Measurements from ENCODE around the gene RNF6. TPM values are rescaled to one million over a fixed set of nuclear protein-coding genes. Genes with fewer than 3 reads are reported as not detected.

Gene RNF6
- total and polyA plus RNA-seq, 10 of the 15 experiments (the other 5 are each of a cell fraction or from before 2014, with no cell fraction given): 19.0 to 54.0 (median 33.8) TPM

DNA sequence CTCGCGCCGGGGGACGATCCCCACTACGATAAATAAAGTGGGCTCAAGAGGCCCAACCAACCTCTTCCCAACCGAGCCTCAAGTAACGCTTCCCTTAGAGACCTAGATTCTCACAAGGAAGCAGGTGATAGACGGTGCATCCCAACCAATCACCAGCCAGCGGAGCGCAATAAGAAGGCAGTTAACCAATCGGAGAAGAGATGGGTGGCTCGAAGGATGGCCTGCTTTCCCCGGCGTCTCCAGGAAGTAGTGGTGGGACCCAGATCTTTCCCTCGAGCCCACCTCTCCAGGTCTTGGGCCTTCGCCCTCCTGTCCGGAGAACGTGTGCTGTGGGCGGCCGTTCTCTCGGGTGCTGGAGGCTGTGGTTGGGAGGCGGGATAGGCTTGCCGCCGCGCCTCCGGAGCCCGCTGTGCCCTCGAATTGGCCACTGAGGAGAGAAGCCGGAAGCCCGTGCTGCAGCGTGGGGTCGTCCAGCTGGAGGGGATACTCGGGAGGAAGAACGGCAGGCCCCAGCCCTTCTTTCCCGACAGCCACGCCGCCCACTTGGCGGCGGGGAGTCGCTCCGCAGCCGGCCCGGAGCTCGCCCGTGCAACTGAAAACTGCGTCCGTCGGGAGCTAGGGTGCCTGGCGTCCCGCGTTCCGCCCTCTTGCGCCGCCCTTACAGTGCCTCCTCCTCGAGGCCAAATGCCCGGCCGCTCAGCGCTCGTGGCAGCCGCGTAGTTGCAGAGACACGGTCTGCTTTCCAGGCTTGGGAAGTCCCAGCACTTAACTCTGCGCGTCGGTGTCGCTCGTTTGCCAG lies at the start of gene RNF6 (continued):
- no peak for TF ChIP-seq NRF1 (conservative IDR thresholded peaks at IDR 0.05; ENCODE audit: low read depth, low read length)
- 0 out of 2 replicates have a peak, but pooled peaks have one; percentile 31 for TF ChIP-seq SIN3A (IDR thresholded peaks at IDR 0.05; ENCODE audit: low read depth, low read length)
- TF ChIP-seq, protein P1, sequence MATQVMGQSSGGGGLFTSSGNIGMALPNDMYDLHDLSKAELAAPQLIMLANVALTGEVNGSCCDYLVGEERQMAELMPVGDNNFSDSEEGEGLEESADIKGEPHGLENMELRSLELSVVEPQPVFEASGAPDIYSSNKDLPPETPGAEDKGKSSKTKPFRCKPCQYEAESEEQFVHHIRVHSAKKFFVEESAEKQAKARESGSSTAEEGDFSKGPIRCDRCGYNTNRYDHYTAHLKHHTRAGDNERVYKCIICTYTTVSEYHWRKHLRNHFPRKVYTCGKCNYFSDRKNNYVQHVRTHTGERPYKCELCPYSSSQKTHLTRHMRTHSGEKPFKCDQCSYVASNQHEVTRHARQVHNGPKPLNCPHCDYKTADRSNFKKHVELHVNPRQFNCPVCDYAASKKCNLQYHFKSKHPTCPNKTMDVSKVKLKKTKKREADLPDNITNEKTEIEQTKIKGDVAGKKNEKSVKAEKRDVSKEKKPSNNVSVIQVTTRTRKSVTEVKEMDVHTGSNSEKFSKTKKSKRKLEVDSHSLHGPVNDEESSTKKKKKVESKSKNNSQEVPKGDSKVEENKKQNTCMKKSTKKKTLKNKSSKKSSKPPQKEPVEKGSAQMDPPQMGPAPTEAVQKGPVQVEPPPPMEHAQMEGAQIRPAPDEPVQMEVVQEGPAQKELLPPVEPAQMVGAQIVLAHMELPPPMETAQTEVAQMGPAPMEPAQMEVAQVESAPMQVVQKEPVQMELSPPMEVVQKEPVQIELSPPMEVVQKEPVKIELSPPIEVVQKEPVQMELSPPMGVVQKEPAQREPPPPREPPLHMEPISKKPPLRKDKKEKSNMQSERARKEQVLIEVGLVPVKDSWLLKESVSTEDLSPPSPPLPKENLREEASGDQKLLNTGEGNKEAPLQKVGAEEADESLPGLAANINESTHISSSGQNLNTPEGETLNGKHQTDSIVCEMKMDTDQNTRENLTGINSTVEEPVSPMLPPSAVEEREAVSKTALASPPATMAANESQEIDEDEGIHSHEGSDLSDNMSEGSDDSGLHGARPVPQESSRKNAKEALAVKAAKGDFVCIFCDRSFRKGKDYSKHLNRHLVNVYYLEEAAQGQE (IDR thresholded peaks at IDR 0.05; ENCODE audit: low read depth, low read length): 0 out of 2 replicates have a peak, but pooled peaks have one; percentile 23
- TF ChIP-seq, protein P2, sequence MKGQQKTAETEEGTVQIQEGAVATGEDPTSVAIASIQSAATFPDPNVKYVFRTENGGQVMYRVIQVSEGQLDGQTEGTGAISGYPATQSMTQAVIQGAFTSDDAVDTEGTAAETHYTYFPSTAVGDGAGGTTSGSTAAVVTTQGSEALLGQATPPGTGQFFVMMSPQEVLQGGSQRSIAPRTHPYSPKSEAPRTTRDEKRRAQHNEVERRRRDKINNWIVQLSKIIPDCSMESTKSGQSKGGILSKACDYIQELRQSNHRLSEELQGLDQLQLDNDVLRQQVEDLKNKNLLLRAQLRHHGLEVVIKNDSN (IDR thresholded peaks at IDR 0.05; ENCODE audit: borderline replicate concordance, extremely low read length, insufficient read depth, low read depth, low read length): no peak
- TF ChIP-seq EGR1 (IDR thresholded peaks at IDR 0.05; ENCODE audit: borderline replicate concordance in 1 of 2, low read depth in 2 of 2, low read length in 2 of 2): peak; percentile 9 to 61; a peak in 2 of 3 replicates
- TF ChIP-seq FOS (IDR thresholded peaks at IDR 0.05; ENCODE audit: borderline replicate concordance, extremely low read depth, insufficient read length): peak; percentile 92
- no peak for TF ChIP-seq TARDBP (IDR thresholded peaks at IDR 0.05; ENCODE audit: borderline replicate concordance)
- 0 out of 2 replicates have a peak, but pooled peaks have one; percentile 23 for TF ChIP-seq NFIC (IDR thresholded peaks at IDR 0.05; ENCODE audit: low read depth, low read length)
- TF ChIP-seq POLR2AphosphoS5 (IDR thresholded peaks at IDR 0.05; ENCODE audit: low read length): peak; percentile 93
- TF ChIP-seq ZBED1 (IDR thresholded peaks at IDR 0.05; ENCODE audit: borderline replicate concordance): no peak
- TF ChIP-seq ASH2L (IDR thresholded peaks at IDR 0.05; ENCODE audit: borderline replicate concordance, low read depth): peak; percentile 80
- no peak for TF ChIP-seq KLF5 (IDR thresholded peaks at IDR 0.05; ENCODE audit: partially characterized antibody)
- TF ChIP-seq, protein P3, sequence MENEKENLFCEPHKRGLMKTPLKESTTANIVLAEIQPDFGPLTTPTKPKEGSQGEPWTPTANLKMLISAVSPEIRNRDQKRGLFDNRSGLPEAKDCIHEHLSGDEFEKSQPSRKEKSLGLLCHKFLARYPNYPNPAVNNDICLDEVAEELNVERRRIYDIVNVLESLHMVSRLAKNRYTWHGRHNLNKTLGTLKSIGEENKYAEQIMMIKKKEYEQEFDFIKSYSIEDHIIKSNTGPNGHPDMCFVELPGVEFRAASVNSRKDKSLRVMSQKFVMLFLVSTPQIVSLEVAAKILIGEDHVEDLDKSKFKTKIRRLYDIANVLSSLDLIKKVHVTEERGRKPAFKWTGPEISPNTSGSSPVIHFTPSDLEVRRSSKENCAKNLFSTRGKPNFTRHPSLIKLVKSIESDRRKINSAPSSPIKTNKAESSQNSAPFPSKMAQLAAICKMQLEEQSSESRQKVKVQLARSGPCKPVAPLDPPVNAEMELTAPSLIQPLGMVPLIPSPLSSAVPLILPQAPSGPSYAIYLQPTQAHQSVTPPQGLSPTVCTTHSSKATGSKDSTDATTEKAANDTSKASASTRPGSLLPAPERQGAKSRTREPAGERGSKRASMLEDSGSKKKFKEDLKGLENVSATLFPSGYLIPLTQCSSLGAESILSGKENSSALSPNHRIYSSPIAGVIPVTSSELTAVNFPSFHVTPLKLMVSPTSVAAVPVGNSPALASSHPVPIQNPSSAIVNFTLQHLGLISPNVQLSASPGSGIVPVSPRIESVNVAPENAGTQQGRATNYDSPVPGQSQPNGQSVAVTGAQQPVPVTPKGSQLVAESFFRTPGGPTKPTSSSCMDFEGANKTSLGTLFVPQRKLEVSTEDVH (IDR thresholded peaks at IDR 0.05; ENCODE audit: low read depth, partially characterized antibody): peak; percentile 54
- TF ChIP-seq PML (IDR thresholded peaks at IDR 0.05; ENCODE audit: low read length): peak; percentile 92
- TF ChIP-seq SMC3 (IDR thresholded peaks at IDR 0.05; ENCODE audit: borderline replicate concordance, low read length): no peak
- TF ChIP-seq RFX5 (IDR thresholded peaks at IDR 0.05; ENCODE audit: low read depth, low read length): no peak
- TF ChIP-seq HCFC1 (IDR thresholded peaks at IDR 0.05; ENCODE audit: low read length): peak; percentile 80
- peak; percentile 96 for TF ChIP-seq SP1 (IDR thresholded peaks at IDR 0.05; ENCODE audit: low read depth, low read length)
- no peak for TF ChIP-seq MEF2A (IDR thresholded peaks at IDR 0.05; ENCODE audit: insufficient read depth, low read depth, low read length)
- TF ChIP-seq RELA (IDR thresholded peaks at IDR 0.05; ENCODE audit: borderline replicate concordance, partially characterized antibody): no peak
- peak; percentile 56; the same call in 1 of the 2 replicates for TF ChIP-seq PAX5 (IDR thresholded peaks at IDR 0.05; ENCODE audit: borderline replicate concordance, low read depth, low read length)
- TF ChIP-seq SMARCA5 (IDR thresholded peaks at IDR 0.05): peak; percentile 84
- TF ChIP-seq RBBP5 (conservative IDR thresholded peaks at IDR 0.05): no peak
